Body of pancreas (tissue), 4 donors: ENCODE data around the gene FRMD4B.

Experiments
- POLR2A ChIP-seq, 3 donors: fragments of 450-650 bp; IDR thresholded peaks; one replicate each; pipeline ENCODE4 v1.6.1; 2016; ENCODE audit warnings: antibody characterized with exemption in 3 of 3, mild to moderate bottlenecking in 2 of 3
- TF ChIP-seq, protein P1 (sequence below), 7 experiments: fragments of 450-650 bp in 4 of 7; fragments of 200-600 bp in 3 of 7; sonication (generic) in 3 of 7; IDR thresholded peaks; one replicate each; pipeline ENCODE4 v1.5.1; 2016 to 2019; ENCODE audit warnings: antibody characterized with exemption in 7 of 7

DNA sequence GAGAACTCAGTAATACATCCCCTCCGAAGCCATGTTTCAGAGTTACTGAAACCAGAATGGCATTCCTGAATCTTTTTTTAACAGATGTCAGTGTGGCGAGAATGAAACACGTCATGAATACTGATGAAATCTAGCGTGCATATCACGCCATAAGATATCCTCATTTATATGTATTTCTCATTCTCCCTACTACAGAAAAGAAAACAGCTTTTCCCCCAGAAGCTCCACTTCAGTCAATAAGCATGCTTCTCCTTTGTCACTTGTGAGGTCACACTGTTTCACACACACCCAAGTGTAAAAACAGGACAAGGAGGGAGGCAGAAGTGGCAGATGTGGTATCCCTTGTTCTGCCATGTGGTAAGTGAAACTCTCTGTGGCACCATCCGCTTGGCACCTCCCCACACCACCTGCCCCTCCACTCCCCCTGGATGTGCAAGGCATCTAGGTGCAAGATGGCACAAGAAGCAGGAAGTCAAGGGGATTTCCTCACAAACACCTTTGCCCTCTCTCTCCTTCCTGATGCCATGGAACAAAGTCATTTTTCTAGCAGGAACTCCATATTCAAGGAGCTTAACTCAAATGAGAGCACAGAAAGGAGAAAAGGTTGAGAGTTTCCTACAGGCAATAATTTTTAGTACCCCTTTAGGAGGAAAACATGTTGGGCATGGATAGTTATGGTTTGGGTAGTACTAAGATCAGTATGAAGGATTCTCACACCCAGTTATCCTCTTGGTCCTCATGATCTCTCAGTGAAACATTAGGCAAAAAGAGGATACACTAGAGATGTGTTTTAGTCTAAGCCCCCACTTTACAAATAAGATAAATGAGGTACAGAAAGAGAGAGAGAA, 47.5 kb upstream of the FRMD4B start:
- TF ChIP-seq, protein P1, sequence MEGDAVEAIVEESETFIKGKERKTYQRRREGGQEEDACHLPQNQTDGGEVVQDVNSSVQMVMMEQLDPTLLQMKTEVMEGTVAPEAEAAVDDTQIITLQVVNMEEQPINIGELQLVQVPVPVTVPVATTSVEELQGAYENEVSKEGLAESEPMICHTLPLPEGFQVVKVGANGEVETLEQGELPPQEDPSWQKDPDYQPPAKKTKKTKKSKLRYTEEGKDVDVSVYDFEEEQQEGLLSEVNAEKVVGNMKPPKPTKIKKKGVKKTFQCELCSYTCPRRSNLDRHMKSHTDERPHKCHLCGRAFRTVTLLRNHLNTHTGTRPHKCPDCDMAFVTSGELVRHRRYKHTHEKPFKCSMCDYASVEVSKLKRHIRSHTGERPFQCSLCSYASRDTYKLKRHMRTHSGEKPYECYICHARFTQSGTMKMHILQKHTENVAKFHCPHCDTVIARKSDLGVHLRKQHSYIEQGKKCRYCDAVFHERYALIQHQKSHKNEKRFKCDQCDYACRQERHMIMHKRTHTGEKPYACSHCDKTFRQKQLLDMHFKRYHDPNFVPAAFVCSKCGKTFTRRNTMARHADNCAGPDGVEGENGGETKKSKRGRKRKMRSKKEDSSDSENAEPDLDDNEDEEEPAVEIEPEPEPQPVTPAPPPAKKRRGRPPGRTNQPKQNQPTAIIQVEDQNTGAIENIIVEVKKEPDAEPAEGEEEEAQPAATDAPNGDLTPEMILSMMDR (IDR thresholded peaks at IDR 0.05): no peak
- no peak for TF ChIP-seq POLR2A (IDR thresholded peaks at IDR 0.05)
